Activated CD8-positive, alpha-beta memory T cell treated with anti-CD3 and anti-CD28 coated beads, Interleukin-2, amount 50 U/mL, for 48 hours (primary cell): Measurements from ENCODE around the gene HNRNPA1L2.
"Not testable (repeated sequence)": the region's sequence is repeated elsewhere in the genome, so short reads cannot be mapped to it uniquely, and the experiment has no call there.

Source experiments
- DNase-seq: peaks from one replicate; pipeline ENCODE4 v3.0.0-alpha.2; 2020

HNRNPA1L2 gene

GRCh38 chr13:52650731-52651130, 8.5 kb downstream of the HNRNPA1L2 start:
- DNase-seq = no peak

- DNase-seq = no peak
Measured at GRCh38 chr13:52651897-52652195, 9.6 kb downstream of the HNRNPA1L2 start.

GRCh38 chr13:52652196-52652979, 10.2 kb downstream of the HNRNPA1L2 start, which contains the start of gene SUGT1:
SUGT1 (plus strand) TSS chr13:52652836; CDS start chr13:52652921, 85 bp downstream.
- DNase-seq = peak; percentile 95

GRCh38 chr13:52652980-52653303, 10.7 kb downstream of the HNRNPA1L2 start:
- no peak for DNase-seq

- DNase-seq = no peak
Measured at GRCh38 chr13:52659340-52659739, 17.1 kb downstream of the HNRNPA1L2 start.

DNA sequence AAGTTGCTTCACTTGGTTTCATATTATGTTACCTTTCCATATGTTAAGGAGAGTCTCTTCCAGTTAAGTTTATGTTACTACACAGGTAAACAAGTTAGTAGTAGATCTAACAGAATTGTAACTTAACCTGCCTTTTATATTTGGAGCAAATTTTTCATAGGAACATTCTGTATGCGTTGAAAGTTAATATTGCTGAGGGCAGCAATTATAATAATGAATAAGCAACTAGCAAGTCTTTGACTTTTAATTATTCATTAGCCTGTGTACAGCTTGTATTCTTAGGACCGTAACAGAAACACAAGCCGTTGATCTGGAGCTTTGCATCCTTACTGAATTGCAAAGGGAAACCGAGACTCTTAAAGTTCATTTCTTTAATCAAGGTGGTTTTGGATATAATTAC, 22.0 kb downstream of the HNRNPA1L2 start:
- no peak for DNase-seq

DNA sequence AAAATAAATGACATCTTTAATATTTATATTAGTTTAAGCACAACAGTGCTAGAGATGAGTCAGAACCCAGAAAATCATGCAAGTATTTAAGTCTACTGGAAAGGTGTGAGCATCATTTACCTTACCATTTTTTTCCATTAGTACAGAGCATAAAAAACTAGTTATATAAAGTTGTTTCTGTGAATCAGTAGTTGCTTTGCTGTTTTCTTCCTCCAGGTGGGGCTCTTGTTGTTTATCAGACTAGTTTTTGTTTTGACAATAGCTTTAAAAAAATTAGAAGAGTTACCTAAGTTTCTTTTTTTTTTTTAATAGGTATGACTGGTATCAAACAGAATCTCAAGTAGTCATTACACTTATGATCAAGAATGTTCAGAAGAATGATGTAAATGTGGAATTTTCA, 23.1 kb downstream of the HNRNPA1L2 start:
- no peak for DNase-seq

DNA sequence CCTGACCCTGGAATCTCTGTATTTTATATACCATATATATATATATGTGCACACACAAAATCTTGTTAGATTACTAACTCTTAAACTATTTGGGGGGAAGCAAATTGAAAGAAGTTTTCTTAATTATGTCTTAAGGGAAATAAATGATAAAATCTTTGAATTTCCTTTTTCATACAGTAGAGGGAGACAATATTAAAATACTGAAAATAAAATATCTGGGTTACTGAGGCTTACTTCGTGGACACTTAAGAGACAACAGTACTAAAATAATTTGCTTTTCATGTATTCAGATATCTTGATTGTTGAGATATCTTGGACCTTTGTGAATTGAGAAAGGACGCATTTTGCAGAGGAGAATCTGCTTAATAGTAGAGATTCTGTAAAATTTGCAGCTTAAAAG, 27.4 kb downstream of the HNRNPA1L2 start:
- DNase-seq = no peak

DNA sequence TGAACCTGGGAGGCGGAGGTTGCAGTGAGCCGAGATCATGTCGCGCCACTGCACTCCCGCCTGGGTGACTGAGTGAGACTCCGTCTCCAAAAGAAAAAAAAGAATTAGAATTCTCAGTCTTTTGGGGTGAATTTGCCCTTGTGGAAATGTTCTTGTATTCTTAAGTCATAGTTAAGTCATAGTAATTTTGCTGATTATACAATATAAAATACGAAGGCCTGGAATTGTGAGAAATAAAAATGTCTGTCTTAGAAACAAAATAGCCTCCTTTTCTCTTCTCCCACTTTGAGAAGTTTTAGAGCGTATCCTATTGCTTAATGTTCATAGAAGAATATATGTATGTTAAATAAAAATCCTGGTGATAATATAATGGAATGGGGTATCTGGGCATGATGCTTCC, 28.5 kb downstream of the HNRNPA1L2 start:
- no peak for DNase-seq

DNA sequence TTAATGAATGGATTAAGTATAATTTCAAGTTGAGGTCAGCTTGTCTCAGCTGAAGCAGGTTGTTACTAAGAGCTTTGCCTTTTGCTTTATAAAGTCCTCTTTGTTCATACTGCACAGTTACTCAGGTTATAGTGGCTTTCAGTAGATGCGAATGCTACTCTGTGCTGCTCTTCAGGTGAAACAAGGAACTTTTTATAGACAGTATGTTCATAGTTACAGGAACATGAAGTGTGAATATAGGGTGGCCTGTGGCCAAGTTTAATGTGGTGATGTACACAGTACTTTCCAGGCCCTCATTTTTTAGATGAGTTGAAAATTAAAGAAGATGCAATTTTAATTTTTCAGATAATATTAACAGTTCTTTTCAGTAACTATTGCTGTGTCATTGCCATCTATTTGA, 31.2 kb downstream of the HNRNPA1L2 start:
- DNase-seq = no peak

GRCh38 chr13:52677823-52678222, 35.6 kb downstream of the HNRNPA1L2 start:
- no peak for DNase-seq

DNA sequence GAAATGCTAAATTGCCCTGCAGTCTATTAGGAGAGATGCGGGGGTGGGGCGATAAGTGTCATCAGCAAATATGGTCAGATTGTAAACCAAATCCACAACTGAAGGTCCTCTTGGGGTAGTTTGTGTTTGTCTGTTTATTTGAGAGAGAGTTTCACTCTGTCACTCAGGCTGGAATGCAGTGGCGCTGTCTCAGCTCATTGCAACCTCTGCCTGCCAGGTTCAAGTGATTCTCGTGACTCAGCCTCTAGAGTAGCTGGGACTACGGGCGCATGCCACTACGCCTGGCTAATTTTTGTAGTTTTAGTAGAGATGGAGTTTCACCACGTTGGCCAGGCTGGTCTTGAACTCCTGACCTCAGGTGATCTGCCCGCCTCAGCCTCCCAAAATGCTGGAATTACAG, 43.6 kb downstream of the HNRNPA1L2 start:
- DNase-seq = not testable (repeated sequence)

- DNase-seq = no peak
Measured at GRCh38 chr13:52686376-52686775, 44.1 kb downstream of the HNRNPA1L2 start.
